GM03348 (cell line): Measurements from ENCODE around the gene RNASE13.
"Not testable (repeated sequence)": the region's sequence is repeated elsewhere in the genome, so short reads cannot be mapped to it uniquely, and the experiment has no call there.

Experiments
- DNase-seq: peaks from one replicate; pipeline ENCODE4 v3.0.0; 2012; ENCODE audit warnings: low spot score

The RNASE13 gene

DNA sequence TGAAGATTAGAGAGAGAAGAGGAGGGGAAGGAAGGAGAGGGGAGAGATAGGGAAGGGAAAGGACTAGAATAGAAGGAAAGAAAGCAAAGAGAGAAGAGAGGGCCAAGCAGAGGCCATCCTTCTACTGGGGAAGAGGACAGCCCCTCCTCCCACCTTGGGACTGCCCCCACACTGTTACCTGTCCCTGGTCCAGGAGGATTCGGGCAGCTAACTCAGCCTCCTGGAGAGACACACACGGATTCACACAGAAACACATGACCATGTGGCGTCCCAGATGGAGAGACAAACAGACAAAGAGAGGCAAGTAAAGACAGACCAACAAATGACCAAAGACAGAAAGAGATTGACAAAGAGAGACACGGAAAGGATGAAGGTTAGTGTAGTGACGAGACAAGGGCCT is 11.9 kb downstream of the RNASE13 start:
- DNase-seq, result no peak

DNA sequence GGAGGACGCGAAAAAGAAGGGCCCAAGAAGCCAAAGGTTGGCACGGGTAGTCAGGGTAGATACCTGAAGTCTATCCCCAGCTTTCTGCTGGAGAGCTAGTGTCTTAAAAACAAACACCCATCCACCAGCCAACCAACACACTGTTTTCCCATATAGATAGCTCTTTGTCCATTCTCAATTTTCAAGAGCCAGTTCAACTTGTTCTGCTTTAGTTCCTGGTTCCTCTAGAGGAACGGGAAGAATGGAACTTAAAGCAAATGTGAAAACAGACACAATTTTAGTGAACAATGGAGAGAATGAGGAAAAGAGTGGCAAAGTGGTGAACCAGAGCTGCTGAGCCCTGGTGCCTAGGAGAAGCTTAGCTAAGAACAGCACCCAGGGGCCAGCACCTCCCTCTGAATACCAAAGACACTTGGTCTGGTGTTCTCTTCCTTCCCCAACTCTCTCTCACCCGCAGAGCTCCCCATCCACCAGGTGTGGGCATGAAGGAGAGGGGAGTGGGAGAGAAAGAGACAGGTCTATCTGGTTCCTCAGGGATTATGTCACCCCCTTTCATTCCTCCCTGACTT is 13.5 kb downstream of the RNASE13 start:
- no peak for DNase-seq

DNA sequence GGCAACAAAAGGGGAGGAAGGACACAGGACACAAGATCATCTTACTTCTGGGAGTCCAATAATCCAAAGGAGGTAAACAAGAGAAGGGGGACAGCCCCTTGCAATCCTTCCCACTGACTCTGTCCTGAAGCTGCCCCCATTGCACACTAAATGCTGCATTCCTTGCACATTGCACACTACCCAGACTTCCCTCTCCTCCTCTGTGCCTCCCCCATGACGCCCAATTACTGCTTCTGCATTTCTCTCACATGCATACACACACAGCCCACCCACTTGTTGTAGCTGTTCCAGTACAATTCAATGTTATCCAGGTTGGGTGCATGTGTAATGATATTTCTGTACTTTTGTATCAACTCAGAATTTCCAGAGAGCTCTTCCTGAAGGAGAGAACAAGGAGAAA is 15.2 kb downstream of the RNASE13 start:
- no peak for DNase-seq

DNA sequence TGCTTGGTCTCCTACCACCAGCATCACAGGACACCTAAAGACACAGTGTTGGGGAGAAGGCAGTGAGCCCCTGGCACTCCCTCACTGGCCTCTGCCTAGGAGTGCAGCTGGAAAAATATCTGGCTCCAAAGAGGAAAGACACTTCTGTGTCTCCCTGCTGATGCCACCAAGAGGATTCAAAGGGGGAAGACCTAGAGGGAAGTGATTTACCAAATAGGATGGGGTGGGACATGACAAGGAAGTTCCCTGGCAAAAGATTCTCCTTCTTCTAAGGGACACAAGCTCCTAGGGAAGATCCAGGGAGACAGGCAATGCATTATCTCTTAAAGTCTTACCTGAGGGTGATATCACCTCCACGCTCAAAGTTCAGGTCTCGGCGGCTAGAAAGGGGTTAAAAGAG is 15.8 kb downstream of the RNASE13 start:
- no peak for DNase-seq

DNA sequence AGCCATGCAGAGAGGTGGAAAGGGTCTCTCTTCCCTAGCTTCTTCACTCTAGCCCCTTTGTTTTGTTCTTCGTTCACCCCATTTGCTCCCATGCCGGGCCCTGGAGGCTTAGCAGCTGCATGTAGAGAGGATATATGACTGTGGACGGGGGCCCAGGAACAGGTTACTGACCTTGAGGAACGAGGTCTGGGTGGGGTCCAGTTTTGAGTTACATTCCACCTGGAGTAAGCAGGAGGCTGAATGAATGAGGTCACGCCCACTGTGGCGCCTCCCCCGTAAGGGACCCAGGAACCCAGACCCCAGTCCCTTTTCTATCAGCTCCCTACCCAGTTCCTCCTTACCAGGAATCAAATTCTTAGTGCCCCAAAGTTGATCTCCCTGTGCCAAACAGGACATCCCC is 16.3 kb downstream of the RNASE13 start:
- DNase-seq, result no peak

DNA sequence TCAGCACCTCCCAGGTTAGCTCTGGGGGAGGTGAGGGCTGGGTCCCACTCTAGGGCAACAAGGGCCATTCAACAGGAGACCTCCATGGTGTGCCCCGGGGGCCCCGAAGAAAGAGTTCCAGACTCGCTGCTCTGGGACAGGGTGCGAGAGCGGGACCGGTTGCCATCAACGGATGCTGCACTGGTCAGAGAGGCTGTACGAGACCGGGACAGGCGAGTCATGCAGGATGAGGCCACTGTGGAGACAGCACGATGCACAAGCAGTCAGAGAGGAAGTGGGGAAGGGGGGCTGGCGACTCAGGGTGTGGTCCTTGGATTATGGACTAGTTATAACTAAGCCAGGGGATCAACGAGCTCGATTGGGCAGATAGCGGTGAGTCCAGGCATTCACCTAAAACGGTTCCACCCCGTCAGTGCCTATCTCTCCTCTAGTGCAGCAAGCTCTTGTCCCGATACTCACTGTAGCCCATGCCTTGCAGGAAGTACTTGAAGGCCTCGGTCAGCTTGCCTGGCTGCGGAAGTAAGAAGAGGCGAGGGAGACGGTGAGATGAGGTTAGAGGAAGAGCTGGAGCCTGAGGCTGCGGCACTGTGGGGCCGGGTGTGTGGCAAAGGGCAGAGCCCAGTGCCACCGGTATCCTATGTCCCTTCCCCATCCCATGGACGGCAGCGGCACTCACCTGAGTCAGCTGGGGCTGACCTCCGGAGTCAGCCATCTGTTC is 16.9 kb downstream of the RNASE13 start:
- DNase-seq, result no peak

DNA sequence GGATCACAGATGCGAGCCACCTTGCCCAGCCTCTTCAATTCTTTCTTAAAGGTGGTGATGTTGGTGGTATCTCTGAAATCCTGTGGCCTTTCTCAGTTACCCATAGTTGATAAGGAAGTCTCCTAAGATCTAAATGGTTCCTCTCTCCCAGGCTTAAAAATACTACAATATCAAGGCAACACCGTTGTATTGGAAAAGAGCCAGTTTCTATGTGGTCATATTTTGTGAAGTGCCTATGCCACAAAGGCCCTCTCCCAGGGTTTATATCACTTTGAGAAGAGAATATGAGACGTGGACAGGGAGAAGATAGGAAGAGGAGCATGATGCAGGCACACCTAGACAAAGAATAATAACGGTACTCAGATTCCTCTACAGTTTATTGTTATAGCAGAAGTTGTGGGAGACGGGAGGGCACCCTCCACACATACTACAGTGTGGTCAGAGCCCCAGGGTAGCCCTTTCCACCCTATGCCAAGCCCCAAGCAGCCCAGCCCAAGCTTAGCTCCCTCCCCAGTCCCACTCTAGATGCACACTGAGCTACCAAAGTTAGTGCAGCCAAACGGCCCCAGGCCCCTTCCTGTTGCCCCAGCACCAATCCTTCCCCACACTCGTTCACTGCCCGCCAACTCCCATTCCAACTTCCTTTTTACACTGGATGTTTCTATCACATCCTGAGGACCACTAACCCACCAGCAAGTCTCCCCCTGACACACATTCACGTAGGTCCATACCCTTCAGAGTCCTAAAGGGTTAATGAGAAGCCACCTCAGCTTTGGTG is 18.0 kb downstream of the RNASE13 start:
- DNase-seq, result no peak

DNA sequence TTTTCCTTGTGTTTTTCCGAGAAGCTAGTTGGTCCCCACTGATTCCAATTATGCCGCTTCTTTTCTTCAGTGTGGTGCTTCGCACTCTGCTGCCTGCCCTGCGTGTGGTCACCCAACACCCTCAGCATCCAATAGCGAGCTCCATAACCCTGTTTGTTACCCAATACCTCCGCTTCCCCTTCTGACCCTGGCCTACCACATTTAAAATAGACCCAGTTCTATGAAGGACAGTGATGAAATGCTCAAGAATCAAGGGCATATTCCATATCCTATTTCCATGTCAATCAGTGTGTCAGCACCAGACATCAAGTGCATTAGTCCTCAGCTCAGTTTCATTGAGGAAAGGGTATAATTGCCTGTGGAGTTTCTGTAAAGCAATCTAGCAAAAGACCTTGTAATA is 19.3 kb downstream of the RNASE13 start:
- no peak for DNase-seq

DNA sequence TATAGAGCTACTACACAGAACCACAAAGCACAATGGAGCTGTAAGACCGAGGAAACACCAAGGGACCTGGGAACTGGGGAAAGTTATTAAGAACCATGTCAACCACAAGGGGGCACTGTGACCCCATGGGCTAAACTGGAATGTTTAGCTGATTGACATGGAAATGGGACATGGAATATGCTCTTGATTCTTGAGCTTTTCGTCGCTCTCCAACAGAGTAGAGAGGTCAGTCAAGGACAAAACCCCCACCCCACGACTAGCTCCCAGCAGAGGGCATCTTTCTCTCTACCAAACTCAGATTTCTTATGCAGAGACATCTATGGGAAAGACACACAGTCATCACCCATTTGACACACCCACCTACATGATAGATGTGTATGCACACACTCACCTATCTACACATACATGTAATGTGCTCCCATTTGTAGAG is 19.8 kb downstream of the RNASE13 start:
- DNase-seq, result peak; percentile 82

DNA sequence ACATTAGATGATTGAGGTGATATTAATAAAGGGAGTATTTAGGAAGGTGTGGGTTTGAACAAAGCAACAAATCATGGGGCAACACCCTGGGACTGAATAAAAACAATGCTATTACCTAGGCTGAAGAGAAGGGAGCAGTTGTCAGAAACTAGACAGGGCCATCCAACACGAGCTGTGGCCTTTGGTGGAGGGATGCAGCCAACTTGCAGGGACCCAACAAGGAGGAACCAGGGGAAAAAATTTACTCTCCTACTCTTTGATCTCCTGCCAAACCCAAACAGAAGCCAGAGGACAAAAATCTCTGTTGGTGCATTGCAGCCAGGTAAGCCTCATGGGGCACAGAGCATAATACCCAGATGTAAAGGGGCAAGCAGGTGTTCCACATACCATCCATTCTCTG is 23.5 kb downstream of the RNASE13 start:
- no peak for DNase-seq

DNA sequence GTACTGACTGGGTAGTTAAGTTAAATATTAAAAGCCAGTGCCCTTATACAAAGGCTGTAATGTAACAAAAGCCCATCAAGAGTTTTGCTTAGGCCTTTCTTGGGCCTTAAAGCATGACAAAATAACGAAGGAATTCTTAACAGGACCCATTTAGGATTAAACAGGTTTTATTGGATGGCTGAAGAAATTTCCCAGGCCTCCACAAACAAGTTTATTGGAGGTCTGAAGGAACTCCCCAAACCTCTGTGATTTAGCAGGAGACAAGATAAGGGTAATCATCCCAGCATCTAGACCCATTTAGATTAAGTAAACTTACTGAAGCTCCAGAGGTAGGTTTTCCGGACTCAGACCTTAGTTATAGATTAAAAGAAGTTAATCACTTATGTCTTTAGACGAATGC is 24.9 kb downstream of the RNASE13 start:
- not testable (repeated sequence) for DNase-seq

DNA sequence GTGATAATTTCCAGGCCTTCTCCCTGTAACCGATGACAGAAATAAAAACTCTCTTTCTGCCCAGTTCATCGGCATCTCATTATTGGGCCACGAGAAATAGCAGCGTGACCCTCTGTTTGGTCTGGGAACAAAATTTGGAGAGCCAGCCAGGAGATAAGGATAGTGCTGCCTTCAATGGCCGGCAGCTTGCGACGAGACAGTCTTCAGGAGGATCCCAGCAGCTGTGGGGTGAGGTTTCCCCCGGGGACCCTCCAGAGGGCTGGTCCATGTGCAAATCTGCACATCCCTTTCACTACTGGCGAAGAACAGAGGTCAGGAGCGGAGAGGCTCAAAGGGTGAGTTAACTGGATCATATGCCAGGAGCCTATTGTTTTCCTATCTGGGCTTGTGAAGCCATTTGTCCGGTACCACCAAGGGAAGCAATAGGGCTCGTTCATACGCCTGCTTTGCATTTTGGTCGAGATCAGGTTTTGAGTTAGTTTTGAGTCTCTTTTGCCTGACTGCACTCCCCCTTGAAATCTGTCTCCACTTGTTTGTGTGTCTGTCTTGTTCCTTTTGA is 30.7 kb downstream of the RNASE13 start:
- DNase-seq, result no peak

DNA sequence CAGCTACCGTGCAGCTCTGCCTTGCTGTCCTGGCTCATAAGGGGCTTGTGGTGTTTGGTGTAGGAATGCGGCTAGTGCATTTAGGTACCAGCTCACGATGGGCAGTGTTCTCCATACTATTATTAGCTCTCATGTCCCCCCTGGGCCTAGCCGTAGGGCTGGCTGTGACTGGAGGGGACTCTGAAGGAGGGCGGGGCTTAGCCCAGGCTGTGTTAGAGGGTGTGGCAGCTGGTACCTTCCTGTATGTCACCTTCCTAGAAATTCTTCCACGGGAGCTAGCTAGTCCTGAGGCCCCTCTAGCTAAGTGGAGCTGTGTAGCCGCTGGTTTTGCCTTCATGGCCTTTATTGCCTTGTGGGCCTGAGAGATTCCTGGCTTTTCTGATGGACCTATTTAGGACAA is 33.4 kb downstream of the RNASE13 start:
- no peak for DNase-seq

DNA sequence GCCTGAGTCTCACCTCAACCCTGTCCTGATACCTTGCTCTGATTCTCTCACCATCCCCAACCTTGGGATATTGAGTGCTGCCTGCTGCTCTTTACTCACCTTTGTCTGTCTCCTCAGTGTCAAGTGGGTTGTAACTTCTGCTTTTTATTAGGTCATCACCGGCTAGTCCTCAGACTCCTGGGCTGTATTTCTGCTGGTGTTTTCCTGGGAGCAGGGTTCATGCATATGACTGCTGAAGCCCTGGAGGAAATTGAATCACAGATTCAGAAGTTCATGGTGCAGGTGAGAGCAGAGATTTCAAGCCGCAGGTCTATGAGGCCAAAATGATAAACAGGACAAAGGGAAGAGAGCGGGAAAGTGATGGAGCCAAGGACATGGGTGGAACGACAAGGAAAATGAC is 35.0 kb downstream of the RNASE13 start:
- DNase-seq, result no peak

DNA sequence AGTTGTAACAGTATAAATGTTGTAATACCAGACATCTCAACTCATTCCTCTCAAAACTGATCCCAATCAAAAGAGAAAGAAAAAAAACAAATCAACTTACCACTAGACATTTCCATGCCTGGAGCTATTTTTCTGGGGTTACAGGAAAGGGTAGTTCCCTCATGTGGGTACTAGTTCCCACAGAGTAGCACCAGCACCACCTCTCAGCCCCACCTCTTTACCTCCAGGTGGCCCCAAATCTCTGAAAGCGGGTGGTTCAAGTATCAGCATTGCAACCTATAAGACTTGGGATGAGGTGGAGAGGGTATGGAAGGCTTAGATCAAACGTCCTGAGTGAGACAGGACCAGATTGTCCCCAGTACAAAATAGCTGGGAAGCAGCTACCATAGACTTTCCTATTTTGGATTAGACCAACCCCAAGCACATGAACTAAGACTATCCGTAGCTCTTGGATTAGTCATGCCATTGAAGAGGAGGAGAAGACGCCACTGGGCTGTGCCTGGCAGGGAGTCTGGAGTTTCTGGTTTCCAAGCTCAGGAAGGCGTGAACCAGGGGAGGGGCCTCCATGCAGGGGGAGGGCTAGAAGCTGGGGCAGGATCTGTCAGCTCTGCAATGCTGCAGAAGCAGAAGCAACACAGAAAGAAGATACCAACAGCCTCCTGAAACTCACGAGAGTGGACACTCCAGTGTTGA is 35.8 kb downstream of the RNASE13 start, which contains the start of gene SLC39A2:
TSS of gene SLC39A2 (plus strand) at position 620 of the 693 bp plus-strand sequence. CDS start 154 bp downstream, outside the sequence.
- DNase-seq, result peak; percentile 86

DNA sequence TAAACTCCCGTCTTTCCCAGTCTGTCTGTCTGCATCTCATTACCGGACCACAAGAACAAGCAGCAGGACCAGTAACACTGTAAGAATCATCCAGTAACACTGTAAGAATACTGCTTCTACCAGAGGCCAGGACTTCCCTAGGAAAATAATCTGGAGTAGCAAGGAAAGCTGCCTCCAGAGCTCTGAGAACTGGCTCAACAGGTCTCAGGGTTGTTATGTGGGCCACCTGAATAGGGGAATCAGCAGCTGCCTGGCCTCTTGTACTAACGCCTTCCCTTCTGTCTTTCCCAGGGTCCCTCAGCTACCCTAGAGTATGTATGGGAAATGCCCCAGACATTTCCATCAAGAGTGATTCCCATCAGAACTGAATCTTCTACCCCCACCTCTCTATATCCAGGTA is 36.5 kb downstream of the RNASE13 start:
- DNase-seq, result no peak

DNA sequence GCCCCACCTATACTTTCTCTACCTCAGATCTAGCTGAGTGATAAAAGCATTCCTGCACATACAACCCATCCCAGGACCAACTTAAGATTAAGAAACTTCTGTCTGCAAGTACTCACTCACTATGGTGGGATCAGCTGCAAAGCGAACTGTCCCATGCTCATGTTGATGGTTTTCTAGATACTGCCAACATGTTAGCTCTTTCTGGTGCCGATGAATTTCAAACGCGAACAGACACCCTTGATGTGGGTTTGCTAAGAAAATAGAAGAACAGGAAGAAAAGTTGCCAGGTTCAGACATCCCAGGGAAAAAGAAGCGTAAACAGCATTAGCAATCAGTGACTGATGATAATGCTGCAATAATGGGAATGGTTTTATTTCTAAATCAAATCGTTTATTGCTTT is 37.0 kb downstream of the RNASE13 start:
- DNase-seq, result no peak

DNA sequence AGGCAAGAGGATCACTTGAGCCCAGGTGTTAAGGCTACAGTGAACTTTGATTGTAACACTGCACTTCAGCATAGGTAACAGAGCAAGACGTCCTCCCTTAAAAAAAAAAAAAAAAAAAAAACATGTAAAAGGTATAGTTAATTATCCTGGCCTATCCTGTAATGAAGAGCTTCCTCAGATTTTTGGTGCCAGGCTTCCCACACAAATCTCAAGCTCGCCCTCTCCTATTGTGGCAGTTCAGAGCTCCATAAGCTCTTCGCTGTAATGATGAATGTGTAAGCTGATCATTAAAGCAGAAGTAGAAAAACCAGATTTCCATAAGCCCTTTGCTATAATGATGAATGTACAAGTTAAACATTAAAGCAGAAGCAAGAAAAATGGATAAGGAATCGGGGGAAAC is 37.5 kb downstream of the RNASE13 start:
- DNase-seq, result no peak

DNA sequence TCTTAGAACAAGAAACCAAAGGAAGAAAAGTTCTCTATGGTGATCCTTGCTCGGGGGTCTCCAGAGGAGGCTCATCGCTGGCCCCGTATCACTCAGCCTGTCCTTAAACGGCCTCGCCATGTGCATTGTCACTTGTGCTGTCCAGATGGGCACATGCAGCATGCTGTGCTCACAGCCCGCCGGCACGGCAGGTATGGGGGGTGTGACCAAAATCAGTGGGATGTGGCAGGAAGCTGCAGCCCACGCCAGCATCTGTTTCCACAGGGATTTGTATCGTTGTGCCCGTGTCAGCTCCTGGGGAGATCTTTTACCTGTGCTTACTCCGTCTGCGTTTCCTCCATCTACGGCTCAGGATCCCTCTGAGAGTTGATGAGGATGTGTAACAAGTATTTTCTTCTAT is 38.1 kb downstream of the RNASE13 start:
- DNase-seq, result no peak

DNA sequence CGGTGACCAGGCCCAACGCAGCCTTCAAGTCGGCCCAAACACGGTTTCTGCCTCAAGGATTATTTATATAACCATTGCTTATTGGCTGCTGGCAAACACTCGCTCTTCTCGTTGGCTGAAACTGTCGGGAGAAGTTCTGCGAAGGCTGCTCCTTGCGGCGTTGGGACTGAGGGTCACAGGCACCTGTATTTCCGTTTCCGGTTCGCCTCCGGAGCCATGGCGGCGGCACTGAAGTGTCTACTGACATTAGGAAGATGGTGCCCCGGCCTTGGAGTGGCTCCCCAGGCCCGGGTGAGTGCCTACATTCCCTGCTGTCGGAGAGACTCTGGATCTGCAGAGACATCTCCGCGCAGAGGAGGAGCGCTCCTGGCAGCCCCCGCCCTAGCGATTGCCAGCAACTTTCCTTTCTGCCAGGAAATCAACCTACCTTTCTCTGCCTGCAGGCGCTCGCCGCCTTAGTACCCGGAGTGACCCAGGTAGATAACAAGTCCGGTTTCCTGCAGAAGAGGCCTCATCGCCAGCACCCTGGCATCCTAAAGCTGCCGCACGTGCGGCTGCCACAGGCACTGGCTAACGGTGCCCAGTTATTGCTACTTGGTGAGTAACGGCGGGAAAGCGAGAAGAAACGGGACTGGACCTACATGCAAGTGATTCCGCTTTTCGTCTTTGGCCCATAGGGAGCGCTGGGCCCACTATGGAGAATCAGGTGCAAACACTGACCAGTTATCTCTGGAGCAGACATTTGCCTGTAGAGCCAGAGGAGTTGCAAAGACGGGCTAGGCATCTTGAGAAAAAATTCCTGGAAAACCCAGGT is 44.6 kb downstream of the RNASE13 start, which contains the start of gene METTL17:
TSS of gene METTL17 (plus strand) at position 194 of the 814 bp plus-strand sequence. CDS start at position 217, 23 bp downstream.
- peak; percentile 92 for DNase-seq

DNA sequence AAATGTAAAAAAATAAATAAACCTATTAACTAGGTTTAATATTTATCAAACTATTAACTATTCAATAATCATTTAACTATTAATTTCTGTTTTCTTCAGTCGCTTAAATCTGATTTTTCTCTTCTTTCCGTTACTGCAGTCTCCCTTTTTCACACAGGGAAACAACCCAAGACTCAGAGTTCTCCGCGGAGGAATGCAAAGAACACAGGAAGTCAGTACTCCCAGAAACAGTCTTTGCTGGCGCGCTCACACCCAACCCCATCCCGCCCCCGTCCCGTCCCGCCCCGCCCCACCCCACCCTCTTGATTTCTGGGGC is 45.2 kb downstream of the RNASE13 start:
- no peak for DNase-seq
